Hematopoietic multipotent progenitor cell (in vitro differentiated cells): ENCODE results near the gene PABPC1L. TPM values are rescaled to one million over a fixed set of nuclear protein-coding genes. Genes with fewer than 3 reads are reported as not detected.
A peak's percentile ranks its signal among the peaks of the same experiment; 100 is the strongest.

Experiments used
- DNase-seq, 3 donors: peaks; one replicate each; pipeline ENCODE4 v3.0.0-alpha.2; 2011 to 2015; ENCODE audit warnings: low read depth in 2 of 3, low spot score in 2 of 3
- total RNA-seq: library from RNA; depleted of rRNA; stranded (reverse); fragments of >200 nt; gene quantifications from one replicate; pipeline ENCODE4 v1.2.3, GENCODE V29; 2012

Gene PABPC1L
- total RNA-seq, 1 donor = 19.7 TPM

DNA sequence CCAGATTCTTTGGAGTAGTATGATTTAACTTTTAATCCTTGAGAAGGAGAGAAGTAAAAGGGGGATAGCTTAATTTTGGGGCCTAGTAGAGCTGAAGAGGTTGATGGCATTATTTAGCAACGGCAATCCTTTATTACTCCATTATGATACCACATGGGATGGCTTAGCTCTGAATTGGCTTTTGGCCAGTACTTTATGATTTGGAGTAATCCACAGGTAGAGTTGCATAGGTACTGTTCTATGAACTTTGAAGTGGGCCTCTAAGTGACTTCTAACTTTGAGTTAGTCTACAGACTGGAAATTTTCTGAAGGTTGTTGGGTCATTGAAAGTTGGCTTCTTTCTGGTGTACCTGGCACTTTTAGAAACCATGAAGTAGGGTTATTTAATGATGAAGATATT lies 12.7 kb upstream of the PABPC1L start:
- no peak for DNase-seq

DNA sequence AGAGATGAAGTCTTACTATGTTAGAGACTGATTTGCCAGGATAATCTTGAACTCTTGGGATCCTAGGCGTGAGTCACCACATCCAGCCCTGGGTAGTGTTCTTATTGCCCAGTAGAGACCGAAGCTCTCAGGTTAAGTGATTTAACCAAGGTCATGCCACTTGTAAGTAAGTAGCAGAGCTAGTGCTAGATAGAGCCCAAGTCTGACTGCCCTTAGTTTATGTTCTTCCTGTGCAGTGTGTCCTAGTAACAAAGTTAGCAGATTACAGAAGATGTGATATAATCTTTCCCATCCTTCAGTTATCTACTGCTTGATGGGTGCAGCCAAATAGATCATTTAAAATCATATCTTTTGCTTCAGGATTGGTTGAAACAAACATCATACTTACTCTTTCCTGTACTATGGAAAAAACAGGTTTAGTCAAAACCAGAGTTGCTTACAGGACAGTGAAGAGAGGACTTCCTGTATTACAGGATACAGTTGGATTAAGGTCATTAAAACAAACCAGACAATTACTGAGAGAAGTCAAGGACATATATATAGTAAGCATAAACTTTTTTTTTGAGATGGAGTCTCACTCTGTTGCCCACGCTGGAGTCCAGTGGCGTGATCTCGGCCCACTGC lies 9.5 kb upstream of the PABPC1L start:
- no peak for DNase-seq

DNA sequence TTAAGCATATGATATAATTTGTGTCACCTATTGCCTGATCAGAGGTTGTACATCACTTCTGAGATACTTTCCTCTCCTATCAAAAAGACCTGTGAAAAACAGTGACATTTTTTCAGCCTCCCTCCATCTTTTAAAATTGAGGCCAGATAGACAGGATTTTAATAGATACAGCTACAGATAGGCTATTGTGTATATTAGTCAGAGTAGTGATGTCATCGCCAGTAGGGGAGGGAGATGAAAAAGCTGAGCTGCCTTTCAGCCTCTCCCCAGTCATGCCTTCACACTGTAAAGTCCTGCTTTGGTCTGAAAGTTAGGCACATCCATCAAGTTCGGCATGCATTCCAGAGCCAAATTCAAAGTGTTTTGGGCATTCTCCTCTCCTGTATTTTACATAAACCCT lies 7.9 kb upstream of the PABPC1L start:
- DNase-seq = no peak

DNA sequence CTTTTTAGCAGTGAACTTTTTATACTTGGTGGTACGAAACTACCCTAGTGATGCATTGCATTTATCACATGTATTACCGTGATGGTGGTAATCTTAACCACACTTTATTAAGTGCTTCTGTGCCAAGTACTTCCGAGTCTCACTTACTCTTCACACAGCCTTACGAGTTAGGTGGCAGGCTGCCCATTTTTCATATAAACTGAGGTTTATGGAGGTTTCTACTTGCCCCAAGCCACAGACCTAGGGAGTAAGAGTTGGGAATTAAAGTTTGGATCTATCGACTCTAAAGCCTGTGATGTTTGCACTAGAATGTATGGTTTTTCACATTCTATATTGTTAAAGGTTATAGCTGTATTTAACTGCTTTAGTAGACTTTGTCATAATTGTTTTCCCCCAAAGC lies 5.5 kb upstream of the PABPC1L start:
- DNase-seq = no peak

DNA sequence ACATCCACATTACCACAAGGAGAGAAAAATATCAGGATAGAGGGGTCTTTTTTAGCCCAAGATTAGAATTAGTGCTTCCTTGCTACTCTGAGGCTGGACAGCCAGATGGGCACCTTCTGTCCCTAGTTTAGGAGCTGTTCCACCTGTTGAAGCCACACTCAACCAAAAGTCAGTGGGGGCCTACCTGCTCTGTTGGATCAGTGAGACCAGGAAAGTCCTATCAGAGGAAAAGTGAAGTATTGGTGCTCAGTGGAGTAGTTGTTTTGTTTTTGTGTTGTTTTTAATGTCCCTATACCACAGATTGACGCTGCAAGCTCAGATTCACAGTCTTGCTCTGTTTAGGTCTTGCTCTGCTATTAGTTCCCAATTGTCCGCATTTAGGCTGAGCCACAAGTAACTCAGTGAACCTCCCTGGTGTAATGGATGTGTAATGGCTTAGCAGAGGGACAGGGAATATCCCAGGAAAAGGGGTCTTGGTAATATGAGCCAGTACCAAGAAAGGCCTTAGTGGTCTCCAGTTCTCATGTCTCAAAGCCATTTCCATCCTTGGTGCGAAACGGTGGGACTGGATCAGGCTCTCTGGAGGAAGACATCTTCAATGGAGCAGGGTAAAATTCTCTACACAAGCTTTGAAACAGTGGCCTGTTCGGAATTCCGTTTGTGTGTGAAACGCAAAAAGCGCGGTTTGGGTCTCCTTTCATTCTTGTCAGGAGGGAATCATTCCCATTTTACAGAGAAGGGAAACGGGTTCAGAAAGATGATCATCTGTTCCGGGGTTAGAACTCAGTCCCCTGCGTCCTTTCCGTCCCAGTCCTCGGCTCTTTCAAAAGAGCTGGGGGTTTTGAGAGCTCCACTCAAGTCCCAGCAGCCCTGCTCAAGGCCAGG lies 631 bp upstream of the PABPC1L start:
- no peak for DNase-seq

DNA sequence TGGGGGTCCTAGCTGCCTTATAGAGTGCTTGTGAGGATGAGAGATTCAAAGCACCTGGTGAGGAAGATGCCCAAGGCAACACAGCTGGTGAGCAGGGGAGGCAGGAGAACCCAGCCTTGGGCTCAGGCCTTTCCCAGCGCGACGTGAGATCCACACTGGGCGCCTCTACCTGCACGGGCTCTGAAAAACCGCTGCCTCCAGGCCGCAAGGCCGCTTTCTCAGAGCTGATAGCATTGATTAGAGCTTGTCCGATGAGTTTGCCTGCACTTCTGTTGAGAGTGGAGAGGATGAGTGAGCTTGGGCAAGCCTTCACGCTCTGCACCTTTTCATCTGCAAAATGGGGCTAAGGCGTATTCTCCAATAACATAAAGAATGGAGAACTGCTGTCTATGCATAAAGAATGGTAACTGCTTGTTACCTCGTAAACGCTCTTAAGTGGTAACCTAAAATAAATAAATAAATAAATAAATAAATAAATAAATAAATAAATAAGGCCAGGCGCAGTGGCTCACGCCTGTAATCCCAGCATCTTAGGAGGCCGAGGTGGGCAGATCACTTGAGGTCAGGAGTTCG lies 916 bp downstream of the PABPC1L start:
- no peak for DNase-seq

DNA sequence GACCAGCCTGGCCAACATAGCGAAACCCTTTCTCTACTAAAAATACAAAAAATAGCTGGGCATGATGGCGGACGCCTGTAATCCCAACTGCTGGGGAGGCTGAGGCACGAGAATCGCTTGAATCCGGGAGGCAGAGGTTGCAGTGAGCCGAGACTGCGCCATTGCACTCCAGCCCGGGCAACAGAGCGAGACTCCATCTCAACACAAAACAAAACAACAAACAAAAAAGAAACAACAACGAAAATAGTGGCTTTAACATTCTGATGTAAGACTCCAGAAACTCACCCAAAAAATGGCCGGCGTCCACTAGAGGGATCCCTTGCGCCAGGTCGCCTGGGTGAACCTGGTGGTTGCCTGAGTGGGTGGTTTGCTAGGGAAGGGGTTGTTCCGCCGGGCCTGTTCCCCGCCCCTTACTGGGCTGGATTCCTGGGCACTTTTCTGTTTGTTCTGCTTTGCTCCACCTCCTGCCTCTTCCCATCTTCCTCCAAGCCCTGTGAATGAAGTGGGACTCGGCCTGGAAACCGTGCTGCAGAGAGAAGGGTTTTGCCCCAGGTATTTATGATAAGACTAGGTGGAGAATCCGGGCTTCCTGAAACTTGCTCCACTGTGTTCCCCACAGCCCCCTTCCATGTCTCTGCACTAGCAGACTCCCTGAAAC lies 1.5 kb downstream of the PABPC1L start:
- DNase-seq = peak in 2 of 3 donors; percentile 57 to 70

DNA sequence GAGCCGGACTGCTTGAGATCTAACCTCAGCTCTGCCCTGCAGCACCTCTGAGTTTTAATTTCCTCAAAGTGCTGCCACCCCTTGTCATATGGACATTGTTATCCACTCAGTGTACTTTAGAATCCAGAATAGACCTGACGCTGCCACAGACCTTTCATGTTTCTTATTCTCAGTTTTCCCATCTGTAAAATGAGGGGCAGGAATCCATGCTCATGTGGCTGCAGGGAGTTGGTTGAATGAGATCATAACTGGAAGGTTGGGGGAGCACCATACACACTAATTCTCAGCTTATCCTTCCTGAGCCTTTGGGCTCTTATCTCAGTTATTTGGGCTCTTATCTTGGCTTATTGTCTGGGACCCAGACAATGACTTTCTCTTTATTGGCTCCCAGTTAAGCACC lies 2.3 kb downstream of the PABPC1L start:
- no peak for DNase-seq

DNA sequence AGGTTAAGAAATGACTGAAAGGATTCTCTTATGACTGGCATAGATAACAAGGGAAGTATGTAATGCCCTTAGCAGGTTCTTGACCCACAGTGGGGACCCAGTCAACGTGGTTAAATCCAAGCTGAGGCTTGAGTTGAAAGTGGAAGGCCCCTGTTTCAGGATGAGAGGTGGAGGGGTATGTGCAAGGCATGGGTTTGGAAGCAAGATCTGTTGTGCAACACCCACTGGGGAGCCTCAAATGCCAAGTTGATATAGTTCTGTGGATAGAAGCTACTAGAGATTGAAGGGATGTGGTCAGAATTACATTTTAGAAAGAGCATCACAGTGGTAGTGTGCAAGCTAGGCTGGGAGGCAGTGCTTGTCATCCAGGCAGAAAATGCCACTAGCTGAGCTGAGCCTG lies 5.1 kb downstream of the PABPC1L start:
- DNase-seq = no peak

DNA sequence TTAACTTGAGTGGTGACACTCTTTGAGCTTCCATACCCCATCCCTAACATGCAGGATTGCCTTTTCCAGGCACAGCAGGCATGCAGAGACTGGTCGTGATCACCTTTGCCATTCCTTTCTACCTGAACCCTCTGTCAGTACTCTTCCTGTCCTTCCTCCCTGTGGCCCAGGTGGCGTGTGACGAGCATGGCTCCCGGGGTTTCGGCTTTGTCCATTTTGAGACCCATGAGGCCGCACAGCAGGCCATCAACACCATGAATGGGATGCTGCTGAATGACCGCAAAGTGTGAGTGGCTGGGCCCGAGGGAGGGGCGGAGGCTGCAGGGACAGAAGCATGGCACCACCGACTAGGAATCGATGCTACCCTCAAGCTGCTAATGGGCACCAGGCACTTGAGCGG lies 6.7 kb downstream of the PABPC1L start:
- no peak for DNase-seq

DNA sequence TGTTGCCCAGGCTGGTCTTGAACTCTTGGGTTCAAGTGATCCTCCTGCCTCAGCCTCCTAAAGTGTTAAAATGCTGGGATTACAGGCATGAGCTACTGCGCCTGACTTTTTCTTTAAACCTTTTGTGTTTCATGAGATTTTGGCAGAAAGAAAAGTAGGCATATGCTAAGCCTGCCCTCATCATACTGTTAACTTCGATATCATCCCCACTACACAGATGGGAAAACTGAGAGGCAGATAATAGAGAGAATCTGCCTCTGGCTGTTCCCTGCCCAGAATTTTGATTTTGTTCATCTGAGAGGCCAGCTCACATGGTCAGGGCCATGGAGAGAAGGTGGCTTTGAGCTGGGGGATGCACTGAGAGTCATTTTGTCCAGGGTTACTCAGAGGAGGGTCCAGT lies 7.5 kb downstream of the PABPC1L start:
- no peak for DNase-seq

DNA sequence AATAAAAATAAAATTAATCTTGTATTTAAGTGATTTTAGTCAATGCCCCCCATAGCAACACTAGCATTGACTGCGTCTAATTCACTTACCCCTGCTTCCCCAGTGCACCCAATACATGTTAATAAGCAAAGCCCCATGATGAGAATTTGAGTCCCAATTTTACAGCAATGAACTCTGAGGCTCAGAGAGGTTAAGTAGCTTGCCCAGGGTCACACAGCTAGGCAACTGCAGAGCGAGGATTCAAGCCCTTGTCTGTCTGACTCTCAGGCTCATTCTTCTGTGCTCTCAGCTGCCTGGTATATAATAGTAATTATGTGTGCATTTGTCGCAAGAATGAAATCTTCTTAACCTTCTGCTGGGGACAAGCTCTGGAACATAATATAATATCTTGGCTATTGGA lies 8.5 kb downstream of the PABPC1L start:
- DNase-seq = no peak

DNA sequence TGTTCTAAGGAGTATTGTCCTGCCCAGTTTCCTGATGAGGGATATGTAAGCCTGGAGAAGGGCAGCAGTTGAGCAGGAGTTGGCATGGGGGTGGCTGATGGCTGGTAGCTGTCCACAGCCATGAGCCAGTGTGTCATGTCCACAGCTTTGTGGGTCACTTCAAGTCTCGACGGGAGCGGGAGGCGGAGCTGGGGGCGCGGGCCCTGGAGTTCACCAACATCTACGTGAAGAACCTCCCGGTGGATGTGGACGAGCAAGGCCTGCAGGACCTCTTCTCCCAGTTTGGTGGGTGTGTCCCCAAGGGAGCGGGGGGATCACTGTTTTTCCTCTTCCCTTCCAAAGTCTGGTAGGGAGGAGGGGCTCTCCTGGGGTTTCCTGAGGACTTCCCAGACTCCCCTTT lies 8.9 kb downstream of the PABPC1L start:
- no peak for DNase-seq

DNA sequence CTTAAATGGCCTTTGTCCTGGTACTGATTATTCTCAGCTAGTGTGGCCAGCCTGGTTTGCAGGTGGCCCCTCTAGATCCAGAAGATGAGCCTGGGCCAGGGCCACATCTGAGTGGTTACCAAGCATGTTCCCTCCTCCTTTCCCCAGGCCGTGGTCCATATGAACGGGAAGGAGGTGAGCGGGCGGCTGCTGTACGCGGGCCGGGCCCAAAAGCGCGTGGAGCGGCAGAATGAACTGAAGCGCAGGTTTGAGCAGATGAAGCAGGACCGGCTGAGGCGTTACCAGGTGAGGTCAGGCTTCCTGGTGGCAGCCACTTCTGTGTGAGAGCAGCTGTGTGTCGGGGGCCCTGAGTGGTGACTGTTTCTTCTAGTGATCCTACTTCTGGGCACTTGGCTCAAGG lies 11.6 kb downstream of the PABPC1L start:
- no peak for DNase-seq

DNA sequence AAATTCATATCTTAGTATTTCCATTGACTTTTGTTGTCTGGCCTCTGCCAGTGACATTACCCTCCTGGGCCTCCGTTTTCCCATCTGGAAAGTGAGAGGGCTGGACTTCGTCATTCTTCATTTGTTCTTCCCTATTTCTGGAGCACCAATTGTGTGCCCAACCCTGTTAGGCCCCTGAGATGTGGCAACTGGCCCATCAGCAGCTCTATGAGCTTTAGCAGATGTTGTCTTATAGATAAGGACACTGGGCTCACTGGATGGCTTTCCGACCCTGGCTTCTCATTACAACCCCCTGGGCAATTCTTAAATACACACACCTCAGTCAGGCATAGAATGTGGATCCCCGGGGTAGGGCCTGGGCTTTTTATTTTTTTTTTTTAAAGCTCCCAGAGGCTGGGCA lies 14.7 kb downstream of the PABPC1L start:
- DNase-seq = no peak

DNA sequence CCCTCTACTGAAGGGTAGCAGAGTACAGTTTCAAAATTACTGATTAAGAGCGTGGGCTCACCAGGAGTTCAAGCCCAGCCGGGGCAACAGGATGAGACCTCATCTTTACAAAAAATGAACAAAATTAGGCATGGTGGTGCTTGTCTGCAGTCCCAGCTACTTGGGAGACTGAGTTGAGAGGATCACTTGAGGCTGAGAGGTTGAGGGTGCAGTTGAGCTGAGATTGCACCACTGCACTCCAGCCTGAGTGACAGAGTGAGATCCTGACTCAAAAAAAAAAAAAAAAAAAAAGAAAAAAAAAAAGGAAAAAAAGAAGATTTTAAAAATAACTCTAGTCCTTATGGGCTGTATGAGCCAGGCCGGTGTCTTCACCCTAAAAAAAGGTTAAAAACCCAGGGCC lies 18.7 kb downstream of the PABPC1L start:
- no peak for DNase-seq

DNA sequence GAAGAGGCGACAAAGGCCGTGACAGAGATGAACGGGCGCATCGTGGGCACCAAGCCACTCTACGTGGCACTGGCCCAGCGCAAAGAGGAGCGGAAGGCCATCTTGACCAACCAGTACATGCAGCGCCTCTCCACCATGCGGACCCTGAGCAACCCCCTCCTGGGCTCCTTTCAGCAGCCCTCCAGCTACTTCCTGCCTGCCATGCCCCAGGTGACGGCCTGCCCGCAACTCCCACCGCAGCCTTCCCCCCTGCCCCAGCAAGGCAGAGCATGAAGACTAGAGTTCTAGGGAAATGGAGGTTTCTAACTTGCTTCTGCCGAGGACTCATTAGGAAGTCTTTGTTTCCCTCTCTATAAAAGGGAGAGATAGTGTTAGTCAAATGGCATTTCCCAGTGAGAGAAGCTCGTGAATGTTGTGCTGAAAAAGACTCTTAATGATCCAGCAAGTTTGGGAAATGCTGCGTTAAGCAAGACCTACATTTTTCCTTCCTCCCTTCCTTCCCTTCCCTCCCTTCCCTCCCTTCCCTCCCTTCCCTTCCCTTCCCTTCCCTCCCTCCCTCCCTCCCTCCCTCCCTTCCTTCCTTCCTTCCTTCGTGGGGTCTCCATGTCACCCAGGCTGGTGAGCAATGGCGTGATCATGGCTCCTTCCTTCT lies 20.8 kb downstream of the PABPC1L start:
- DNase-seq = no peak

DNA sequence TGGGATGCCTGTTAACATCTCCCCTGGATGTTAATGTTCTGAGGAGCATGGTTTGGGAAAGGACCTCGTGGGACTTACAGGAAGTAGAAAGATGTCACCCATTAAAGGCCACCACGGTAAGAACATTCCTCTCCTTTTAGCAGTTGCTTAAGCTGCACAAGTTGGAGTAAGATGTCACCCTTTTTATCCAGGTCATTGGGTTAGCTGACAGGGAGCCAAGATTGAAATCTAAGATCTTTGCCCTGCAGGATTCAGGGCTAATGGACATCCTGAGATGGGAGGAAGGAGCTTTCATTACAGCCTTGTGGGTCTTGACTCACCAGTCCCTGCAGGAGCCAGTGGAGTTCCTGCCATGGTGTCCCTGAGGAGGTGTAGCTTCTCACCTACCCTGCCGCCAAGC lies 22.1 kb downstream of the PABPC1L start:
- DNase-seq = no peak

DNA sequence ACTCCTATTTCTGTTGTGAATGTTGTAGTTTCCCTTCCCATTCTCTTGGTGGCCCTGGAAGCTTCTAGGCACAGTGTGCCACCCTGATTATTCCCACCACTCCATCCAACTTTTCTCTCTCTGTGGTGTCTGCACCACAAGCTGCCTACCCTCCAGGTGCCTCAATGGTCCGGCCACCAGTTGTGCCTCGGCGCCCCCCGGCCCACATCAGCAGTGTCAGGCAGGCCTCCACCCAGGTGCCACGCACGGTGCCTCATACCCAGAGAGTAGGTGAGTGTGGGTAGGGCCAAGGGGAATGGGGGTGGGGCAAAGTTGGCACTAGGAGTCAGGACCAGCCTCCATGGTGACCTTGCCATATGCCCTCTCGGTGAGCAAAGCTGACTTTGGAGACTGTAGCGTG lies 23.1 kb downstream of the PABPC1L start:
- DNase-seq = no peak

DNA sequence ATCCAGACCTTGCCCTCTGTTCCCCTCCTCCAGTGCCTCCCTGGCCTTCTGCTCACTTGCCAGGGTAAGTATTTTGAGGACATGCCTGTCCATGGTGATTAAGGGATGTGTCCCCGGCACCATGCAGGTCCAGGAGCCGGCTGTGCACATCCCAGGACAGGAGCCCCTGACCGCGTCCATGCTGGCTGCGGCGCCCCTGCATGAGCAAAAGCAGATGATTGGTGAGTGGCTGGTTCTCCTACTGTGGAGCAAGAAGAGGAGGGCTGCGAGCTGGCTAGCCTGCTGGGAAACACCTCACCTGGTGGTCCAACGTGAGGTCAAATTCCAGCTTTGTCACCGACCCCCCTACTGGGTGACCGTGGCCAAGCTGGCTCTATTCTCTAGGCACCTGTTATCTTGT lies 26.6 kb downstream of the PABPC1L start:
- DNase-seq = no peak

DNA sequence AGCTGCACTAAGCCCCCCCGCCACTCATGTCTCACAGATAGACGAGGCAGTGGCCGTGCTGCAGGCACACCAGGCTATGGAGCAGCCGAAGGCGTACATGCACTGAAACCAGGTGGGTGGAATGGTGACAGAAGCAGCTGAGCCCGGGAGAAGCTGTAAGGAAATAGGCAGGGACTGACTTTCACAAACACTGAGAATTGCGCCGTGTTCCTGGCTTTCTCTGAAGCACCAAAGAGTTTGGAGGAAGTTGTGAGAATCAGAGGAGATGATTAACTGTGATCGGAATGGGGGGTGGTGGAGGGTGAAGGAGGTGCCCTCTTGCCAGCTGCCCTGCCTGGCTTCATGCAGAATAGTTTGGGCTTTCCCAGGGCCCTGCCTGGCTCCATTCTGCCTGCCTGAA lies 28.8 kb downstream of the PABPC1L start:
- DNase-seq = no peak
